Progenitor cell of endocrine pancreas (in vitro differentiated cells): Measurements from ENCODE around the gene FNDC1. TPM values are rescaled to one million over a fixed set of nuclear protein-coding genes. Genes with fewer than 3 reads are reported as not detected.

Source experiments
- DNase-seq: peaks from one replicate; pipeline ENCODE4 v3.0.0; 2021; ENCODE audit warnings: low spot score; ENCODE audit not compliant: unreplicated experiment
- H3K27ac Mint-ChIP-seq: 2 replicates; pipeline ENCODE4 v1.8.0; 2021; ENCODE audit warnings: mild to moderate bottlenecking, moderate library complexity, mixed read lengths
- H3K27me3 Mint-ChIP-seq: 2 replicates; pipeline ENCODE4 v1.8.0; 2021; ENCODE audit warnings: mixed read lengths
- H3K36me3 Mint-ChIP-seq: 2 replicates; pipeline ENCODE4 v1.8.0; 2022; ENCODE audit warnings: mixed read lengths; ENCODE audit not compliant: insufficient read depth
- H3K4me1 Mint-ChIP-seq: 2 replicates; pipeline ENCODE4 v1.8.0; 2021; ENCODE audit warnings: low read depth, mixed read lengths
- H3K4me3 Mint-ChIP-seq: 2 replicates; pipeline ENCODE4 v1.8.0; 2021; ENCODE audit warnings: low read depth, mild to moderate bottlenecking, moderate library complexity, mixed read lengths
- H3K9me3 Mint-ChIP-seq: 2 replicates; pipeline ENCODE4 v1.8.0; 2021; ENCODE audit warnings: low read depth, mixed read lengths
- CTCF ChIP-seq: fragments of 200-600 bp; sonication (generic); IDR thresholded peaks from one replicate; pipeline ENCODE4 v1.5.0; 2021; ENCODE audit warnings: antibody characterized with exemption, mild to moderate bottlenecking; ENCODE audit not compliant: unreplicated experiment
- total RNA-seq: library from RNA; stranded (reverse); gene quantifications from 2 replicates; pipeline ENCODE4 v1.2.1, GENCODE V29; 2021

FNDC1 gene
- total RNA-seq, 1 donor from 2014 or later = 0.07 TPM

- Mint-ChIP-seq H3K4me1 (no peaks in the 10 kb centered on the region), H3K4me3 (peak overlapping the region; percentile 53), H3K27me3 (peaks cover 72% of the 10 kb centered on the region), H3K36me3 (no peaks in the 10 kb centered on the region), H3K27ac (no peak overlapping the region), H3K9me3 (no peaks in the 10 kb centered on the region)
- DNase-seq = peak; percentile 34
- peak; percentile 52 for TF ChIP-seq CTCF
Observed at GRCh38 chr6:159233365-159234101, 64.3 kb downstream of the FNDC1 start.

GRCh38 chr6:159234102-159234553 is 64.9 kb downstream of the FNDC1 start:
- Mint-ChIP-seq H3K36me3 (no peaks in the 10 kb centered on the region), H3K4me3 (peak overlapping the region; percentile 53), H3K4me1 (no peaks in the 10 kb centered on the region), H3K27ac (no peak overlapping the region), H3K9me3 (no peaks in the 10 kb centered on the region), H3K27me3 (peaks cover 74% of the 10 kb centered on the region)
- no peak for DNase-seq
- TF ChIP-seq CTCF = no peak

DNA sequence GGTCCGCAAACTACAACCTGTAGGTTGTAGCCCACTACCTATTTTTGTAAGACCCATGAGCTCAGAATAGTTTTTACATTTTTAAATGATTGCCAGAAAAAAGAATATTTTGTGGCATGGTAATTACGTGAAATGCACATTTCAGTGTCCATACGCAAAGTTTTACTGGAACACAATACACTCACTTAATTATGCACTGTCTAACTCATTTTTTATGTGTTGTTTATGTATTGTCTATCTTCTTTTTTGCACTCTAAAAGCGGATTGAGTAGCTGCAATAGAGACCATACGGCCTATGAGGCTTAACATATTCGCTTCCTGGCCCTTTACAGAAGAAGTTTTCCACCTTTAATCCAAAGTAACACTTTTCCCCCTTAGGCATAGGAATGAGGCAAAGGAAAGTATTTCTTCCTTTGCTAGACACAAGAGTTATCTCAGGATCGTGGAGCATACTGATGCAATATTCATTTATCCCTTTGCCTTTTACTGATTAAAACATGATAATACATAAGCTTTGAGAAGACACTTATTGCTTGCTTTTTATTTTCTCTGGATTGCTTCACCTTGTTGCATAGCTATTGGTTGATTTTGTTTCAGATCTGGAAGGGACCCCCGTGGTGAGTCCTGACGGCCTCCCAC is 69.8 kb downstream of the FNDC1 start:
- DNase-seq = no peak
- Mint-ChIP-seq H3K36me3 (no peaks in the 10 kb centered on the region), H3K4me1 (no peaks in the 10 kb centered on the region), H3K4me3 (no peak overlapping the region), H3K27ac (no peak overlapping the region), H3K27me3 (peaks cover 43% of the 10 kb centered on the region), H3K9me3 (no peaks in the 10 kb centered on the region)
- no peak for TF ChIP-seq CTCF

GRCh38 chr6:159249128-159249527 is 79.9 kb downstream of the FNDC1 start:
- Mint-ChIP-seq H3K4me1 (peaks cover 1% of the 10 kb centered on the region), H3K9me3 (no peaks in the 10 kb centered on the region), H3K36me3 (no peaks in the 10 kb centered on the region), H3K27ac (no peak overlapping the region), H3K4me3 (no peak overlapping the region), H3K27me3 (peaks cover 7% of the 10 kb centered on the region)
- DNase-seq = no peak
- TF ChIP-seq CTCF = no peak

DNA sequence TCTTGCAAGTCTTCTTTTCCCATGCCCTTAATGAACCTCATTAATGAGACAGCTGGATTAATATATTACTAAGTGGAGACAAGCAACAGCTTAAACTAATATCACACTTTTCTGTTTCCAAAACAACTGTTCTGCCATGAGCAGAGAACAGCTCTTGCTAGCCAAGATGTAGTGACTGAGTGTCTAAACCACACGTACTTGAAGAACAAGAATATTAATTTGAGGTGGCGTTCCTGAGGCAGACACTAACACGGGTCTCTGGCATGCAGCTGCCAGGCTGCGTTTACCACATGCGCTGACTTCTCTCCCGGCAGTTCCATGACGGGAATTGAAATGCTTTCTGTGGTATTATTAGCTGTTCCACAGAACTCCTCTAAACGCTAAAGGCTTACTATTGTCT is 80.6 kb downstream of the FNDC1 start:
- peaks cover 1% of the 10 kb centered on the region for H3K4me1 Mint-ChIP-seq
- no peaks in the 10 kb centered on the region for H3K9me3 Mint-ChIP-seq
- H3K27me3 Mint-ChIP-seq = peaks cover 6% of the 10 kb centered on the region
- H3K4me3 Mint-ChIP-seq = no peak overlapping the region
- TF ChIP-seq CTCF = no peak
- H3K36me3 Mint-ChIP-seq = no peaks in the 10 kb centered on the region
- no peak overlapping the region for H3K27ac Mint-ChIP-seq
- DNase-seq = no peak
